Lower leg skin (tissue), 3 donors: ENCODE measurements around the gene CADM3.

Experiments
- CTCF ChIP-seq, 3 donors: fragments of 450-650 bp; IDR thresholded peaks; one replicate each; pipeline ENCODE4 v1.5.1; 2016; ENCODE audit warnings: antibody characterized with exemption in 3 of 3, mild to moderate bottlenecking in 3 of 3, moderate library complexity in 2 of 3
- POLR2A ChIP-seq, 2 donors: fragments of 450-650 bp; IDR thresholded peaks; one replicate each; pipeline ENCODE4 v1.6.1; 2016 to 2017; ENCODE audit warnings: antibody characterized with exemption in 2 of 2, mild to moderate bottlenecking in 1 of 2, moderate library complexity in 1 of 2

- no peak for TF ChIP-seq CTCF (IDR thresholded peaks at IDR 0.05)
- no peak for TF ChIP-seq POLR2A (IDR thresholded peaks at IDR 0.05)
Observed at GRCh38 chr1:159180516-159180915, 9.1 kb downstream of the CADM3 start.
